GM12874 (cell line): Measurements from ENCODE around the gene OSBPL10.

Source experiments
- CTCF ChIP-seq: IDR thresholded peaks from 2 replicates; pipeline ENCODE4 v1.5.1; 2011; ENCODE audit warnings: low read depth, mild to moderate bottlenecking, control low read depth, low read length, moderate library complexity; ENCODE audit not compliant: insufficient read depth

OSBPL10 gene

DNA sequence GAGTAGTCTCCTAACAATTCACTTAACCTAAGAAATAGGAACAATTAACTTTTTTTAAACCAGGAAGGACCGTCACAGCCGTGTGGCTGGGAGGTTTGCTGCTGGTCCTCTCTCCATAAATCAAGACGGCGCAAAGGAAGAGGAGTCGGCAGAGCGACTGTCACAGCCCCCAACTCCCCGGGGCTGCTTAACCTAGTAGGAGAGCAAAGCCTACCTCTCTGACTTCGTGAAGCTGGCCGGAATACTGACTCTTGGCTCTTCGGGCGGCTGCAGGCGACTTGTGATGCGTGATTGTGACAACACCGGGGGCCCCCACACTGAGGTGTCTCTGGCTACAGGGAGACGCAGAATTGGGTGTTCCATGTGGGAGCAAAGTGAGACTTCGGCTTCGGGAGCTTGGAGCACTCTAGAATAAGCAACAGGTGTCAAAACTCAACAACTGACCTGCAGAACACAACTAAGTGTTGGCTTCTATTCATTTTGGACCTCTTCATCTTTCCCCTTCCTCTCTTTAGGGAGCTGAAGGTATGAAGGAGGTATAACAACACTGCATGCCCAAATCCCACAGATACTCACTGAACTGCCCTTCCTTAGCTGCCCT is 151.1 kb downstream of the OSBPL10 start:
- TF ChIP-seq CTCF, result no peak

DNA sequence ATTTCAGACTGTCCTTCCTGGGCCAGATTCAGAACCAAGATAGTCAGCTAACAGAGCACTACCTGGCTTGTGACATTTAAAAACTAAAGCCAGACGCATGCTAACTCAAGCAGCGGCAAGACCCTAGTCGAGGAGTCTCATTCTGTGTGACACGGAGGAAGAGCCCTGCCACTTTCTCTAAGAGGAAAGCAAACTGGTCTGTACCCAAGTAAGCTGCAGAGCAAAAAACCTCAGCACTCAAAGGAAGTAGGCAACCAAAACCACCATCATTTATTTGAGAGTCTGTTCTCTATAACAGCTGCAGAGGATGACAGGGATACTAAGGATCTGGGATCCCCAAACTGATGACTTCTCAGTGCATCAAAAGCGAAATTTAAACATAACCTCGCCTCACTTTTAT is 152.1 kb downstream of the OSBPL10 start:
- no peak for TF ChIP-seq CTCF

DNA sequence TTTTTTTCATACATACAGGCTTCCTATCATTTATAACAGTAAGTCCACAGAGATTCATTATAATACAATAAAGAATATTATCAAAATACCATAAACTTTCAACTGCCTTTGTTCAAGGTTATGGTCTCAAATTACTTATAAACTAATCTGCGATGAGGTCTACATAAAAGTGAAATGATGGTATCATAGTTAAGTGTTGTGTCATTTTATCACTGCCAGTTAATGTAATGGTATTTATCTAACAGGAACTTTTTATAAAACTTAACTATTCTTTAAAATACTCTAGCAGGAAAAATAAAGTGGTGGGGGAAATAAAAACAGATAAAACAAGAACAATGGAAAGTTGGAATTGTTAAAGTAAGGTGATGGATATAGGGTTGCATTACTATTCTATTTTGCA is 153.1 kb downstream of the OSBPL10 start:
- no peak for TF ChIP-seq CTCF

GRCh38 chr3:31823184-31823583 is 157.9 kb downstream of the OSBPL10 start:
- no peak for TF ChIP-seq CTCF

GRCh38 chr3:31821118-31821517 is 159.9 kb downstream of the OSBPL10 start:
- TF ChIP-seq CTCF, result no peak

DNA sequence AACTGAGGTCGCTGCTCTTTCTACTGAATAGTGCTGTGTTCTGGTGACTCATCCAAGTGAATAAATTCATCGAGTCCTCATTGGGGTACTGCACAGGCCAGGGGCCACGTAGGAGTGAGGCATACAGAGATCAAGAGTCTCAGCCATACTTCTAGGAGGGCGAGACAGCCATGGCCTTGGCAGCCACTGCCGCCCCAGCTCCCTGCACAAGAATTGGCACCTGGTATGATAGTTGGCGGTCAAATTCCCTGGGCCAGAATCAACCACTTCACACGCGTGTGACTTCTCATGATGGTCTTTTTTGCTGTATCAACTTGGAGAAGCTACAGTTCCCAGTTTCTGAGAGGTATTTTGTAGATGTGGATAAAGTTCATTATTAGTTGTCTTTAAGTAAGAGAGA is 161.6 kb downstream of the OSBPL10 start:
- TF ChIP-seq CTCF, result no peak

DNA sequence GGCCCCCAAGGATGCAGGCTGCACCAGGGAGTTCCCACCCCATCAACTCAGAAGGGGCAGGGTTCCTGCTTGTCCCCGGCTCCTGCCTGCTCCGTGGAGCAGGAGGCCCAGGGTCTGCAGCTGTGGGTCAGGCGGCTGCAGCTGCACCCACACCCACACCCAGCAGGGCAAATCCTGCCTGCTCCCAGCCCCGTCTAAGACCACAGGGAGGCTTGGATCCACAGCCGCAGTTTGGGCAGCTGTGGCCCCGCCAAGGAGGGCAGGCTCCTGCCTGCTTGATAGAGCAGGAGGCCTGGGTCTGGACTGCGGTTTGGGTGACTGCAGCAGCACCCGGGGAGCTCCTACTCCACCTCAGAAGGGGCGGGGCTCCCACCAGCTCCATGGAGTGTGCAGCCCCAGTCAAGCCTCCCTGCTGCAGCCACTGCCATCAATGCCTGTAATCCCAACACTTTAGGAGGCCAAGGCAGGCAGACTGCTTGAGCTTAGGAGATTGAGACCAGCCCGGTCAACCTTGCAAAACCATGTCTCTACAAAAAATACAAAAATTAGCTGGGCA is 163.6 kb downstream of the OSBPL10 start:
- TF ChIP-seq CTCF, result no peak
